Ascending aorta (tissue), 2 donors: ENCODE results near the gene RGPD6. TPM values are rescaled to one million over a fixed set of nuclear protein-coding genes. Genes with fewer than 3 reads are reported as not detected.
"Not testable (repeated sequence)": the region's sequence is repeated elsewhere in the genome, so short reads cannot be mapped to it uniquely, and the experiment has no call there.

Experiments used
- DNase-seq, 2 donors: peaks; one replicate each; pipeline ENCODE4 v3.0.0-alpha.2; 2019; ENCODE audit warnings: low spot score in 2 of 2
- H3K27ac ChIP-seq, 2 donors: fragments of 200-600 bp; sonication (generic); one replicate each; pipeline ENCODE4 v1.5.1; 2016 to 2017; ENCODE audit warnings: mild to moderate bottlenecking in 1 of 2
- H3K27me3 ChIP-seq: fragments of 200-600 bp; sonication (generic); one replicate; pipeline ENCODE4 v1.5.1; 2017
- H3K36me3 ChIP-seq, 2 donors: fragments of 200-600 bp; sonication (generic); one replicate each; pipeline ENCODE4 v1.5.1; 2016
- H3K4me1 ChIP-seq, 2 donors: fragments of 200-600 bp; sonication (generic); one replicate each; pipeline ENCODE4 v1.5.1; 2016 to 2017; ENCODE audit warnings: mild to moderate bottlenecking in 1 of 2
- H3K4me3 ChIP-seq, 2 donors: fragments of 200-600 bp; sonication (generic); one replicate each; pipeline ENCODE4 v1.5.1; 2016 to 2017; ENCODE audit warnings: mild to moderate bottlenecking in 1 of 2
- H3K9me3 ChIP-seq, 2 donors: fragments of 200-600 bp; sonication (generic); one replicate each; pipeline ENCODE4 v1.5.1; 2016
- intact Hi-C: fragments of 100-400 bp; cut with DNase I; formaldehyde crosslinking; loops from one replicate; pipeline ENCODE4 v1.15.1; 2023
- total RNA-seq: library from RNA; depleted of rRNA; stranded (reverse); fragments of >200 nt; gene quantifications from one replicate; pipeline ENCODE4 v1.1.0, GENCODE V29; 2016

RGPD6 gene
- total RNA-seq, 1 donor from 2014 or later: 21.9 TPM

DNA sequence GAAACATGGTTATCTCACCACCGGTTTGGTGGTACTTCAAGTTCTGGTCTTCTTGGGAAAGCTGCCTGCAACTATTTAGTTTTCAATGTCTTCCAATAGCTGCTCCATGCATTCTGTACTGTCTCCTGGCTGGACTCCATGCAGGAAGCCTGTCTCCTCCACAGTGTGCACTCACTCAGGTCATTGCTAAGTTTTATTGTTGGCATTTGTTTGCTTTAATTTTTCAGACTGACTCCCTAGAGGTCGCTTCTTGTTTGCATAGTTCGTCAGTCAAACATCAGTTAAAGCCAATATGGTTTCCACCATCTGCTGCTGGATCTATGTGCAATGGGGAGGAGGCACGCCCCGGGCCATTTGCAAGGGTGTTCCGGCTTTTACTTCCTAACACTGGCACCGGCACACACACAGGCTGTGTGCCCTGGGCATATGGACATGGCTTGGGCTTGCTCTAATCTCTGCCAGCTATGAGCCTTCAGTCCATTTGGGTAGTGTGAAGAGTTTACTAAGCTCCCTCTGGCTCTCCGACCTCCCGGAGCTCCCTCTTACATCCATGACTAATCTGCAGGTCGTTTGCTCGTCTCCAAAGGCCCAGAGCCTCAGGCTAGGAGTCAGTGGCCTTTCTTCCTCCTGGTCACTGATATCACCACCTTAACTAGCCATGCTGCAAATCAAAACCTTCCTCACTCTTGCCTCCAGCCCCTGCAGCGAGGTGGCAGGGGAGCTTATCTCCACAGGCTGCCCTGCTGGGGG is 2.4 kb upstream of the RGPD6 start:
- H3K9me3 ChIP-seq, H3K27ac ChIP-seq, H3K27me3 ChIP-seq, H3K36me3 ChIP-seq, H3K4me1 ChIP-seq, DNase-seq, intact Hi-C loops, H3K4me3 ChIP-seq: not testable (repeated sequence)

DNA sequence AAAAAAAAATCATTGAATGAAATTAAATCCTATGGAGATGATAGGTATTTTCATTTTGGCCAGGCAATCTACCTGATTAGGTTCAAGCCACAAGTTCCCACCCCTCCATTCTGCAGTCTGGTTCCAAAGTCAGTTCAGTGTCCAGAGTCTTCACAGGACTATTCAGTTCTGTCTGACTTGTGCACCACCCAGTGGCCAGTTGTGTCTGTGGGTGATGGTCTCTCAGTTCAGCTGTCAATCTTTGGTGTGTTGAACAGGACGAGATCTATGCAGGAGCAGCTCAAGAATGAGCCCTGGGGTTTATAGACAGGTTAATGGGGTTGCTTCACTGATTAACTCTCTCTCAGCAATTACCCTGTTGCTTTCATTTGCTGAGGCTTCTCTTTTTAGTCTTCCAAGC is 1.4 kb upstream of the RGPD6 start:
- H3K27ac ChIP-seq, intact Hi-C loops, DNase-seq: not testable (repeated sequence)

DNA sequence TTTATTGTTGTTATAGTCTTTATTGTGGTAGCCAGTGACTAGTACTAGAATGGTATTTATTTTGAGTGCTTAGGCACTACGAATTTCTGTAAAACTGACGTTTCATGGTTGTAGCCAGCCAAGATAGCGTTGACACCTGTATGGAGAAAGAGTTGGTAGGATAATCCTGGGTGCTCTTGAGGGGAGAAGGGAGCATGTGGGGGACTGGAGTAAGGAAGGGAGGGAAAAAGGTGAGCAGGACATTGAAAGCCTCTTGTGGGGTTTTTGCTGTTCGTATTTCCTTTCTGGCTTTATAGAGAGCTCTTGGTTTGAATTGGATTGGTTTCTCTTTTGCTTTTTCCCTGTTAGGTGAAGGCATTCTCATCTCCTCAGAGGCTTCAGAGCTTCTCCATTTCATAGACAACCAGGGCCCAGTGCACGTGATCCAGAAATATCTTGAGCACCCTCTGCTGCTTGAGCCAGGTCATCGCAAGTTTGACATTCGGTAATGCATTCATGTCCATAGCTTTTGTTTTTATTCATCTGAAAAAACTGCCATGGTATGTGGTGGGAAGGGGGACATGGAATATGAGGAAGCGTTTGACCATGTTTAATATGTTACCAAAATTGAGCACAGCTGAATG is 77.2 kb downstream of the RGPD6 start:
- H3K9me3 ChIP-seq, H3K4me1 ChIP-seq, intact Hi-C loops, H3K36me3 ChIP-seq, H3K27ac ChIP-seq, DNase-seq, H3K4me3 ChIP-seq, H3K27me3 ChIP-seq: not testable (repeated sequence)

More for the DNA sequence above, 1.4 kb upstream of the RGPD6 start:
- not testable (repeated sequence) for H3K27me3 ChIP-seq, H3K9me3 ChIP-seq, H3K4me3 ChIP-seq, H3K36me3 ChIP-seq, H3K4me1 ChIP-seq

DNA sequence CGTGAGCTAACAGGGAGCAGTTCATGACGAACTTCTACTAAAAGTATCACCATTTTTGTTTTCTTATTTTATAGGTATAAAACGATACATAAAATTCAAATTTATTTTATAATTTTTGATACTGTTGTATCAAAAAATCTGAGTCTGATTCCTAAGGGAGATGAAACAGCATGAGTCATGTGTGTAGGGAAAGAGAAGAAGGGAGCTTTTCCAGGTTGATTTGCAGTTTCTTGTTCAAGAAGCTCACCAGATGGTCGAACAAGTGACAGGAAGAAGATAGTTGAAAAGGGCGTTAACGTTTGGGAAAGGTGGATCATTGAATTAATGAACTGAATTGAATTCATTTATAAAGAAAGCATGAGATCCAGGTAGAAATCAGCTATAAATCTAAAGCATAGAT is 81.0 kb downstream of the RGPD6 start:
- H3K36me3 ChIP-seq, H3K4me1 ChIP-seq, H3K27ac ChIP-seq, H3K27me3 ChIP-seq, DNase-seq, intact Hi-C loops, H3K9me3 ChIP-seq, H3K4me3 ChIP-seq: not testable (repeated sequence)

DNA sequence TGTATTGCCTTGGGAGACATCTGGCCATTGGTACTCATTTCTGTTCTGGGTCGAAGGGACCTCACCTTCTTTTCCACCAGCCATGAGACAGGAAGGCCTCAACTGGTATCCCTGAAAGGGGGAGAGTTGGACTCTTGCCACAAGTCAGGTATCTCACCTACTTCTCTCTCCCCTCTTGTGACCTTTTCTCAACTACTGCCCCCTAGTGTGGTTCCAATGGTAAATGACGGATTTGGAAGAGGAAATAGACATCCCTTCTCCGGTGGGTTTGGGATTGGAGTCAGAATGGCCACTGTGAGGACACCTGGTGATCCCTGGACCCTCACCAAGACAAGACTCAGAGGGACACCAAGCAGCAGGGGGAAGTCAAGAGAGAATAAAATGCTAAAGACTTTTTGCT is 82.5 kb downstream of the RGPD6 start:
- not testable (repeated sequence) for H3K4me3 ChIP-seq, H3K36me3 ChIP-seq

DNA sequence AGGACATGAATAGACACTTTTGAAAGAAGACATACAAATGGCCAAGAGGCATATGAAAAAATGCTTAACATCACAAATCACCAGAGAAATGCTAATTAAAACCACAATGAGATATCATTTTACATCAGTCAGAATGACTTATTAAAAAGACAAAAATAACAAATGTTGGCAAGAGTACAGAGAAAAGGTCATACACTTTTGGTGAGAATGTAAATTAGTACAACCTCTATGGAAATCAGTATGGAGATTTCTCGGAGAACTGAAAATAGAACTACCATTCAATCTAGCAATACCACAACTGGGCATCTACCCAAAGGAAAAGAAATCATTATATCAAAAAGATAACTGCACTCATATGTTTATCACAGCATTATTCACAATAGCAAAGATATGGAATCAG is 88.0 kb downstream of the RGPD6 start:
- H3K9me3 ChIP-seq, intact Hi-C loops, H3K27me3 ChIP-seq, H3K36me3 ChIP-seq, H3K4me1 ChIP-seq, H3K4me3 ChIP-seq, H3K27ac ChIP-seq, DNase-seq: not testable (repeated sequence)

More for the DNA sequence above, 82.5 kb downstream of the RGPD6 start:
- H3K9me3 ChIP-seq, intact Hi-C loops, H3K27me3 ChIP-seq, H3K27ac ChIP-seq, H3K4me1 ChIP-seq, DNase-seq: not testable (repeated sequence)

DNA sequence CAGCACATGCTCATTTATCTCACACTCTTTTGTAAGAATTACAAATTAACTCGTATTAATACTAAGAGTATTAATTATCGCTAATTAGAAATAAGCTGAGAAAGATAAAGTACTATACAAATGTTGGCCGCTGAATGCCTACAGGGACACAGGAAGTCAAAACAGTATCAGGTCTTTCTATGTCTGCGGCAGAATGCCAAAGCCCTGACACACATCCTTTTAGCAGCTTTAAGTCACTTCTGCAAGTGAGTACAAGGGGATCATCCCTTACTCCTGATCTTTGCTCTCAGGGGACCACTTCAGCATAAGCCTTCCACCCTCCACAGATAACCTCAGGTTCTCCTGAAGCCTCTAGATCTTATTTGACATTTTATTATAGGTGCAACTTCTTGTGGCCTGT is 94.3 kb downstream of the RGPD6 start:
- DNase-seq, H3K4me3 ChIP-seq, intact Hi-C loops, H3K36me3 ChIP-seq, H3K27ac ChIP-seq, H3K27me3 ChIP-seq, H3K9me3 ChIP-seq, H3K4me1 ChIP-seq: not testable (repeated sequence)

DNA sequence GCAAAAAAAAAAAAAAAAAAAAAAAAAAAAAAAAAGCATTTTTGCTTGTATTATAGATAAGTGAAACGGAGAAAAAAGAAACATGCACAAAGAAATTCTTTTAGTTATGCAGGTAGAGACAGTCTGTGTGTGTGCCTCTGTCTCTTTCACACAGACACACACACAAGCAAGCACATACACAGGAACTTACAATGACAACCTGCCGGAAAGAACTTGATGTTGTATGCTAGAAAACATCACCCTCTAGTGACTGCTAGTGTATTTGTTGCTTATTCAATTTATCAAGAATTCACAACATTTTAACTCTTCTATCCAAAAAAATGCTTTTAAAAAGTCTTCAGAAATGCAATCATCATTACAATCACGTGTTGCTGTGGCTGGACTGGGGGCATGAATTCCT is 95.8 kb downstream of the RGPD6 start:
- H3K27ac ChIP-seq, H3K9me3 ChIP-seq, DNase-seq, H3K27me3 ChIP-seq, H3K4me3 ChIP-seq, H3K36me3 ChIP-seq, intact Hi-C loops, H3K4me1 ChIP-seq: not testable (repeated sequence)

DNA sequence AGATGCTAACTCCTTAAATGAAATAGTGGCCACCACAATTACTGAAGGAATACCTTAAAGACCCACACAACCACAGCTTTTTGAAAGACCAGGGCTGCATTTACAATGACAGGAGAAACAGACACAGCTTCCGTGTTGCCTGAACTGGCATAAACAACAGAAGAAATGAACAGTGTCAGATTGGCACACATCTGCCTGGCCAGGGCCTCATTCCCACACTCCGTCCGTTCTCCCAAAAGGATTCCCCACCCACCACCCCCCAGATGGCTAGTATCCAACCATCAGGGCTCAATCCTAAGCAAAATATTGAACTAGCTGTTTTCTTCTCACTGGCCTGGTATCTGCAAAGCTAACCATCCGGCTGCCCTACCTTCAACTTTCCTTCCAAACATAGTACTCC is 96.9 kb downstream of the RGPD6 start:
- H3K27me3 ChIP-seq, intact Hi-C loops, H3K4me3 ChIP-seq, H3K4me1 ChIP-seq, H3K36me3 ChIP-seq, H3K27ac ChIP-seq, DNase-seq, H3K9me3 ChIP-seq: not testable (repeated sequence)

DNA sequence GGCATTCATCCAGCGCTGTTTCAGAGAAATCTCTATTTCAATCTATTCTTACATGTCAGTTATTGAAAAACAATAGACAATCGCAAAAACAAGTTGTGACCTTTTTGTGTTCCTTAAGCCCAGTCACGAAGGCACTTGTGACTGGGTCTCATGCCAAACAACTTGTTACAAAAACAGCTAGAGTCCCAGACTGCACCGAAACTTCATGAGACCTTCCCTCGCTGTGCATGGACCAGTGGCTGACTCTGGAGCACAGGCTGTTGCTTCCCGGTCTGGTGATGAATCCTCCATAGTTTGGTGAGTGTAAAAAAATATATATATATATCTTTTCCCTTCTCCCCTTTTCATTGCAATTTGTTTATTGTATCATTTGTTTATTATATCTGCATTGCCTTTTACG is 99.7 kb downstream of the RGPD6 start:
- H3K27ac ChIP-seq, H3K36me3 ChIP-seq, intact Hi-C loops, H3K27me3 ChIP-seq, H3K9me3 ChIP-seq, H3K4me1 ChIP-seq, H3K4me3 ChIP-seq, DNase-seq: not testable (repeated sequence)

DNA sequence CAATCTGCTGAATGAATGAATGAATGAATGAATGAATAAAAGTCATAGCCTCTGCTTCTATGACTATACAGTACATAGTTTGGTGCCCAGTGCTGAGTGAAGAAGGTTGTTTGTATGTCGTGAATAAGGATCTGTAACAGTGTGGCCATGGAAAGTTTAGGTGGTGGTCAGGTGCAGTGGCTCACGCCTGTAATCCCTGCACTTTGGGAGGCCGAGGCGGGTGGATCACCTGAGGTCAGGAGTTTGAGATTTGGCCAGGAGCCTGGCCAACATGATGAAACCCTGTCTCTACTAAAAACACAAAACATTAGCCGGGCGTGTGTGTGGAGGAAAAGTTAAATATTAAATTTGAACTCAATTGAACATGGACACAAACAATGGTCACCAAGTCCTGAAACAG is 100.1 kb downstream of the RGPD6 start:
- H3K4me3 ChIP-seq, H3K27ac ChIP-seq, intact Hi-C loops, H3K27me3 ChIP-seq, H3K9me3 ChIP-seq, H3K36me3 ChIP-seq, H3K4me1 ChIP-seq, DNase-seq: not testable (repeated sequence)

DNA sequence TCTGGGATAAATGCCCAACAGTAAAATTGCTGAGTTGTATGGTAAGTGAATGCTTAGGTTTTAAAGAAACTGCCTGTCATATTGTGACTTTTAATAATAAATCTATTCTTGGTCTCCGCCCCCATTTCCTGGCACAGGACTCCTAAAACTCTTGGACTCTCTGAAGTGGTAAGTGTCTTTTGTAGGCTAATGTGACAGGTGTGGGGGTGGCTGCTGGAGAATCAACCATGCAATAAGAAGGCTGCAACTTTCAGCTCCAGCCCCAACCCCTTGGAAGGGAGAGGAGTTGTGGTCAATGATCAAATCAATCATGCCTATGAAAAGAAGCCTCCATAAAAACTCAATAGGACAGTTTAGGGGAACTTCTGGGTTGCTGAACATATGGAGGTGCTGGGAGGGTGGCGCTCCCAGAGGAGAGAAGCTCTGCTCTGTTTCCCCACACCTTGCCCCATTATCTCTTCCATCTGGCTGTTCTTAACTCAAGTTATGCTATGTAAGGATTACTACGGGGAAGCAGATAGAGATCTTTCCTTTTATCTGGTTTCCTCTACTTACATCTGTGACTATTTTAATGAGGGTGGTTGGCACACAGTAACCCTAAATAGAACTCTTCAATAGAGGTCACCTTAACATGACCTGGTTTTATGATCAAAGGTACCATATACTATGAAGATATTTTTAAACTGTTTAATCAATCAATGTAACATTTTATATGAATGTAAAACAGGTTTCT is 101.2 kb downstream of the RGPD6 start:
- intact Hi-C loops, H3K36me3 ChIP-seq, H3K9me3 ChIP-seq, H3K4me3 ChIP-seq, DNase-seq, H3K27me3 ChIP-seq, H3K27ac ChIP-seq, H3K4me1 ChIP-seq: not testable (repeated sequence)

DNA sequence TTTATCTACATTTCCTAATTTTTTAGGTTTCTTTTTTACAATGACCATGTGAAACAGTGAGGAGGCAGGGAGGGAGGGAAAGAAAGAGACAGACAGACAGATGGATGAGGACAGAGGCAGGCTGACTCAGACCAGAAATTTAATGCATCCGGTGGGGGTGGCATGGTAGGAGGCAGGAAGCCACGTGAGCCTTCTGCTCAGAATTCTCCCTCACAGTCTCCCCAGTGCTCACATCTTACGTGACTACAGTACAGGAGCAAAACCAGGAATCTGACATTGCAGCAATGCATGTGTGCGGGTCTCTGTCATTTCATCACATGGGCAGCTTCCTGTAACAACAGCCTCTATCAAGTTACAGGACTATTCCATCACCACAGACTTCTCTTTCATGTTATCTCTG is 102.1 kb downstream of the RGPD6 start:
- H3K27ac ChIP-seq, intact Hi-C loops, H3K9me3 ChIP-seq, H3K4me3 ChIP-seq, H3K27me3 ChIP-seq, H3K4me1 ChIP-seq, DNase-seq, H3K36me3 ChIP-seq: not testable (repeated sequence)

DNA sequence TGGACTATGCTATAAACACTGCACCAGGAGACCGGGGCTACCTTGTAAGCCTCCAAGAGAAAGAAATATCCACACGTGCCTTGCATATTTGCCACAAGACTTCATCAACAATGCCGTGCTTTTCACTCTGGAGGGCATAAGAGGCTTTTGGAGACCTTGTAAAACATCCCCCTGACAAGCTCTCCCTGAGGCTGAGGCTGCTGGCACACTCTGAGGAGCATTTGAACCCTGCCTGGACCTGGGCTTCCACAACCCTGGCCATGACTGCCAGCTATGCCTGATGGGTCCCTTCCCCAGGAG is 104.0 kb downstream of the RGPD6 start:
- H3K4me3 ChIP-seq, intact Hi-C loops, H3K4me1 ChIP-seq, H3K9me3 ChIP-seq, H3K36me3 ChIP-seq, DNase-seq, H3K27ac ChIP-seq, H3K27me3 ChIP-seq: not testable (repeated sequence)
